22Rv1 (cell line): Measurements from ENCODE around the gene FYN.

Source experiments
- CTCF ChIP-seq: fragments of 450-650 bp; IDR thresholded peaks from 2 replicates; pipeline ENCODE4 v1.5.1; 2017; ENCODE audit warnings: mild to moderate bottlenecking
- ZFX ChIP-seq: fragments of 450-650 bp; IDR thresholded peaks from 2 replicates; pipeline ENCODE4 v1.6.1; 2017; ENCODE audit warnings: antibody characterized with exemption, borderline replicate concordance

- no peak for TF ChIP-seq CTCF
- no peak for TF ChIP-seq ZFX
These were observed 210.3 kb downstream of the FYN start for GRCh38 chr6:111662794-111663593.
